Tibial artery (tissue), 4 donors: ENCODE results near the gene ARHGEF1.

Experiments used
- DNase-seq, 2 donors: peaks; one replicate each; pipeline ENCODE4 v3.0.0-alpha.2; 2019
- H3K27ac ChIP-seq, 2 donors: fragments of 200-600 bp; sonication (generic) in 1 of 2; 1 replicate in 1 of 2; 2 replicates in 1 of 2; pipeline ENCODE4 v1.5.1; 2018 to 2019; ENCODE audit warnings: mild to moderate bottlenecking in 1 of 2
- H3K27me3 ChIP-seq, 2 donors: fragments of 200-600 bp; sonication (generic) in 1 of 2; one replicate each; pipeline versions ENCODE4 v1.5.1 to v1.6.0; 2016 to 2019
- H3K36me3 ChIP-seq, 3 donors: fragments of 200-600 bp; sonication (generic) in 2 of 3; one replicate each; pipeline ENCODE4 v1.5.1; 2016 to 2019; ENCODE audit warnings: mild to moderate bottlenecking in 2 of 3
- H3K4me1 ChIP-seq, 4 donors: fragments of 200-600 bp; sonication (generic) in 2 of 4; 1 replicate in 3 of 4; 2 replicates in 1 of 4; pipeline ENCODE4 v1.5.1; 2016 to 2019
- H3K4me3 ChIP-seq, 2 donors: fragments of 200-600 bp; sonication (generic) in 1 of 2; 1 replicate in 1 of 2; 2 replicates in 1 of 2; pipeline ENCODE4 v1.5.1; 2018 to 2019; ENCODE audit warnings: mild to moderate bottlenecking in 2 of 2
- H3K9me3 ChIP-seq, 3 donors: fragments of 200-600 bp; sonication (generic) in 1 of 3; one replicate each; pipeline ENCODE4 v1.5.1; 2016 to 2019
- intact Hi-C: fragments of 100-400 bp; cut with DNase I; formaldehyde crosslinking; loops from one replicate; pipeline ENCODE4 v1.15.0; 2023; ENCODE audit warnings: low total_unique reads
- TF ChIP-seq, protein P1 (sequence below), 2 experiments: fragments of 200-600 bp in 1 of 2; fragments of 450-650 bp in 1 of 2; IDR thresholded peaks; one replicate each; pipeline ENCODE4 v1.5.1; 2017 to 2019; ENCODE audit warnings: antibody characterized with exemption in 2 of 2, mild to moderate bottlenecking in 1 of 2, moderate library complexity in 1 of 2

Gene ARHGEF1

DNA sequence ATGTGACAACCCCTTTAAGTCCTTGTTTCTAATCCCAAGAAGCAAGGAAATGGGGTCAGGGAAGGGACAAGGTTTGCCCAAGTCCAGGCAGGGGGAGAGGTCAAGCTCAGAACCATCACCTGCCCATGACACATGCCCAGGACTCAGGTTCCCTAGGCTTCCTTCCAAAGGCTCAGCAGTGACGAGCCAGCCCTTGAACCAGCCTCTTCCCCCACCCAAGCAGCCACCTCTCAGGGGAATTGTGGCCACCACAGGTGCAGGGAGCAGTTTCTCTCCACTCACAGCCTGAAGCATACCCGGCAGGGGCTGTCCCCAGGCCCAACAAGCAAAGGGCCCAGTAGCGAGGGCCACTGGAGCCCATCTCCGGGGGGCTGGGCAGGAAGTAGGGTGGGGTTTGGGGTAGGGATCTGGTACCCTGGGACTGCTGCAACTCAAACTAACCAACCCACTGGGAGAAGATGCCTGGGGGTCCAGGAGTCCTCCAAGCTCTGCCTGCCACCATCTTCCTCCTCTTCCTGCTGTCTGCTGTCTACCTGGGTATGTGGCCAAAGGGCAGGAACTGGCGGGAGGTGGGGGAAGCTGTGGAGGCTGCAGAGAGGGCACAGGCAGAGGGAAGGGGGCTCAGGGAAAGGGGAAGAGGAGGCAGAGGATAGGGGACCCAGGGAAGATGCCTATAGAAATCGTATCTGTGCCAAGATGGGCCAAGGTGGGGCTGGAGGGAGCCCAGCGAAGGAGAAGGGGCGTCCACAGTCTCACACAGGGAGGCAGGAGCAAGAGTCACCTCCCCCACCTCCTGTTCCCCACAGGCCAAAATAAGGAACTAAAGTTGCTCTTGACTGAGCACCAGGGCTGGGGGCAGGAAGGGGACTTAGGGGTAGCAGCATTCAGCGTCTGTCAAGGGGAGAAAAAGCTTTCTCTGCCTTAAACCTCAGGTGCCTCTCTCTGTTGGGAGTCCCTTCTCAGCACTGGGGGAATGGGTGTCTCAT lies 5.8 kb upstream of the ARHGEF1 start, which contains the start of gene CD79A:
CD79A (plus strand) TSS at position 433 of the 986 bp plus-strand sequence; CDS start at position 459, 26 bp downstream.
- Histone ChIP-seq H3K4me1 (peaks cover 0 to under 1% (median under 1%) of the 10 kb centered on the region in 4 donors), H3K36me3 (peaks cover 0 to 5% (median 0%) of the 10 kb centered on the region in 3 donors), H3K9me3 (no peaks in the 10 kb centered on the region), H3K27me3 (no peaks in the 10 kb centered on the region), H3K4me3 (no peak within 1 kb of the TSS), H3K27ac (no peak within 1 kb of the TSS)
- intact Hi-C loops: no loop called here
- no peak for DNase-seq
- TF ChIP-seq, protein P1, sequence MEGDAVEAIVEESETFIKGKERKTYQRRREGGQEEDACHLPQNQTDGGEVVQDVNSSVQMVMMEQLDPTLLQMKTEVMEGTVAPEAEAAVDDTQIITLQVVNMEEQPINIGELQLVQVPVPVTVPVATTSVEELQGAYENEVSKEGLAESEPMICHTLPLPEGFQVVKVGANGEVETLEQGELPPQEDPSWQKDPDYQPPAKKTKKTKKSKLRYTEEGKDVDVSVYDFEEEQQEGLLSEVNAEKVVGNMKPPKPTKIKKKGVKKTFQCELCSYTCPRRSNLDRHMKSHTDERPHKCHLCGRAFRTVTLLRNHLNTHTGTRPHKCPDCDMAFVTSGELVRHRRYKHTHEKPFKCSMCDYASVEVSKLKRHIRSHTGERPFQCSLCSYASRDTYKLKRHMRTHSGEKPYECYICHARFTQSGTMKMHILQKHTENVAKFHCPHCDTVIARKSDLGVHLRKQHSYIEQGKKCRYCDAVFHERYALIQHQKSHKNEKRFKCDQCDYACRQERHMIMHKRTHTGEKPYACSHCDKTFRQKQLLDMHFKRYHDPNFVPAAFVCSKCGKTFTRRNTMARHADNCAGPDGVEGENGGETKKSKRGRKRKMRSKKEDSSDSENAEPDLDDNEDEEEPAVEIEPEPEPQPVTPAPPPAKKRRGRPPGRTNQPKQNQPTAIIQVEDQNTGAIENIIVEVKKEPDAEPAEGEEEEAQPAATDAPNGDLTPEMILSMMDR (IDR thresholded peaks at IDR 0.05): no peak

GRCh38 chr19:41877916-41878905 lies 4.8 kb upstream of the ARHGEF1 start:
- no peak overlapping the region for H3K27ac ChIP-seq

DNA sequence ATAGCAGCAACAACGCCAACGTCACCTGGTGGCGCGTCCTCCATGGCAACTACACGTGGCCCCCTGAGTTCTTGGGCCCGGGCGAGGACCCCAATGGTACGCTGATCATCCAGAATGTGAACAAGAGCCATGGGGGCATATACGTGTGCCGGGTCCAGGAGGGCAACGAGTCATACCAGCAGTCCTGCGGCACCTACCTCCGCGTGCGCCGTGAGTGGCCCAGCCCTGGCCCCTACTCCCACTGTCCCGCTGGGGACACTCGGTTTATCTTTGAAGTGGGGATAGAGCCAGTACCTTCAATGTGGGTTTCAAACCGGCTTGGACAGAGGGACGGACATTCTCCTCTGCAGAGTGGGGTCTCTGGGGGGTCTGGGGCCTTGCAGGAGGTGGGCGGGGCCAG lies 3.9 kb upstream of the ARHGEF1 start:
- H3K27ac ChIP-seq: no peak overlapping the region
- H3K27me3 ChIP-seq: no peaks in the 10 kb centered on the region
- H3K9me3 ChIP-seq: no peaks in the 10 kb centered on the region
- intact Hi-C loops: no loop called here
- H3K4me1 ChIP-seq: peaks cover 0 to 11% (median 3%) of the 10 kb centered on the region in 4 donors
- H3K4me3 ChIP-seq: no peak overlapping the region
- H3K36me3 ChIP-seq: no peaks in the 10 kb centered on the region
- TF ChIP-seq, protein P1 (IDR thresholded peaks at IDR 0.05): no peak
- DNase-seq: no peak

More at GRCh38 chr19:41877916-41878905, 4.8 kb upstream of the ARHGEF1 start:
- H3K36me3 ChIP-seq: no peaks in the 10 kb centered on the region
- intact Hi-C loops: no loop called here
- H3K4me3 ChIP-seq: no peak overlapping the region
- TF ChIP-seq, protein P1 (IDR thresholded peaks at IDR 0.05): no peak
- H3K27me3 ChIP-seq: no peaks in the 10 kb centered on the region
- H3K4me1 ChIP-seq: peaks cover 0 to 11% (median 3%) of the 10 kb centered on the region in 4 donors
- no peak for DNase-seq
- no peaks in the 10 kb centered on the region for H3K9me3 ChIP-seq

DNA sequence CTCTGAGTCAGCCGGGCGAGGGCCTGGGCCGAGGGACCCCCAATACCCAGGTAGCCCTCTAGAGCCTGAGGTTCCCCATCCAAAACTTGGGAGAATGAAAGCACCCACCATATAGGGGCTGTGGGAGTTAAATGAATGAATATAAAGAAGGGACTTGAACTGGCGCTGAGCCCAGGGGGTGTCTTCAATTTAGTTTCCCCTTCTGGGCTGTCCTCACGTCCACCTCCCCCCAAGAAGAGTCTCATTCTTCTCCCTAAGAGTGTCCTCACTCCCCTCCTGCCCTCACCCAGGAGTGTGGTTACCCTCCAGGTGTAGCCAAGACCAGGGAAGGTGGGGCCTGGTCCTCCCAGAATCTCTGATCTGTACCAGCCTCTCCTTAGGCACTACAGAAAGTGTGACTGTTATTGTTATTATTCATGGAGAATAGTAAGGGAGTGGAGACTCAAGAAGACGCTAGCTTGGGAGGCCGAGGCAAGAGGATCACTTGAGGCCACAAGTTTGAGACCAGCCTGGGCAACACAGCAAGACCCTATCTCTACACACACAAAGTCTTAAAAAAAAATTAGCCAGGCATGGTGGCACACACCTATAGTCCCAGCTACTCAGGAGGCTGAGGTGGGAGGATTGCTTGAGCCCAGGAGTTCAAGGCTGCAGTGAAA lies 3.2 kb upstream of the ARHGEF1 start:
- DNase-seq: no peak
- Histone ChIP-seq H3K4me1 (peaks cover 0 to 15% (median 7%) of the 10 kb centered on the region in 4 donors), H3K36me3 (no peaks in the 10 kb centered on the region), H3K27ac (no peak overlapping the region), H3K4me3 (no peak overlapping the region), H3K9me3 (no peaks in the 10 kb centered on the region), H3K27me3 (no peaks in the 10 kb centered on the region)
- TF ChIP-seq, protein P1 (IDR thresholded peaks at IDR 0.05): no peak
- intact Hi-C loops: loop anchor here (5.0 kb wide), 1 partner anchor 78 kb away; the partner anchor contains the start of gene RABAC1

DNA sequence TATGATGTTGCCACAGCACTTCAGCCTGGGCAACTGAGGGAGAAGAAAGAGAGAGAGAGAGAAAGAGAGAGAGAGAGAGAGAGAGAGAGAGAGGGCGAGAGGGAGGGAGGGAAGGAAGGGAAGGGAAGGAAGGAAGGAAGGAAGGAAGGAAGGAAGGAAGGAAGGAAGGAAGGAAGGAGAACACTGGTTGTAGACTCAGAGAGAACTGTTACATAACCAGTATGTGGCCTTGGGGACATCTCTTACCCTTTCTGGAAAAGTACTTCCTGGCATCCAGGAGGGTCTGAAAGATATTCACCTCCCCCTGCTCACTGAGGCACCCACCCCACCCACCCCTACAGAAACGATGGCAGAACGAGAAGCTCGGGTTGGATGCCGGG lies 2.7 kb upstream of the ARHGEF1 start:
- no peaks in the 10 kb centered on the region for H3K27me3 ChIP-seq
- H3K9me3 ChIP-seq: no peaks in the 10 kb centered on the region
- intact Hi-C loops: loop anchor here (5.0 kb wide), 1 partner anchor 77 kb away; the partner anchor contains the start of gene RABAC1
- TF ChIP-seq, protein P1 (IDR thresholded peaks at IDR 0.05): no peak
- no peak overlapping the region for H3K27ac ChIP-seq
- no peak for DNase-seq
- no peaks in the 10 kb centered on the region for H3K36me3 ChIP-seq
- H3K4me3 ChIP-seq: no peak overlapping the region
- peaks cover 0 to 21% (median 11%) of the 10 kb centered on the region in 4 donors for H3K4me1 ChIP-seq
